Bronchial epithelial cell (primary cell): Measurements from ENCODE around the gene C2CD4C. TPM values are rescaled to one million over a fixed set of nuclear protein-coding genes. Genes with fewer than 3 reads are reported as not detected.
"Not testable (repeated sequence)": the region's sequence is repeated elsewhere in the genome, so short reads cannot be mapped to it uniquely, and the experiment has no call there.

Source experiments
- DNase-seq: peaks from one replicate; pipeline ENCODE4 v3.0.0-alpha.2; 2010; ENCODE audit warnings: low read depth
- FAIRE-seq: peaks from 2 replicates; lab custom pipeline; 2011; peaks lifted over from hg19 to GRCh38; lab: Jason Lieb, UNC
- H3K27me3 ChIP-seq: 2 replicates; pipeline ENCODE4 v1.5.1; 2011; ENCODE audit warnings: low read length; ENCODE audit not compliant: control insufficient read depth, insufficient read depth
- H3K36me3 ChIP-seq: 2 replicates; pipeline ENCODE4 v1.5.1; 2011; ENCODE audit warnings: low read length; ENCODE audit not compliant: control insufficient read depth, insufficient read depth
- H3K4me3 ChIP-seq: 2 replicates; pipeline ENCODE4 v1.5.1; 2011; ENCODE audit warnings: mild to moderate bottlenecking, low read depth, low read length, control low read depth
- CTCF ChIP-seq: IDR thresholded peaks from 2 replicates; pipeline ENCODE4 v1.5.1; 2011; ENCODE audit warnings: mild to moderate bottlenecking, moderate library complexity, low read length, control low read depth, inconsistent platforms; ENCODE audit not compliant: insufficient read depth, severe bottlenecking
- total RNA-seq: library from RNA; depleted of rRNA; stranded (reverse); fragments of >200 nt; gene quantifications from 2 replicates; pipeline ENCODE4 v1.2.1, GENCODE V29; 2014

The C2CD4C gene
- total RNA-seq, 1 donor from 2014 or later: 0.26 TPM

- no peak for FAIRE-seq
- TF ChIP-seq CTCF: no peak
- H3K36me3 ChIP-seq: no peaks in the 10 kb centered on the region
- H3K4me3 ChIP-seq: no peak overlapping the region
- H3K27me3 ChIP-seq: no peaks in the 10 kb centered on the region
- DNase-seq: no peak
Measured at GRCh38 chr19:398719-399118, 10.2 kb downstream of the C2CD4C start.

- Histone ChIP-seq H3K36me3 (no peaks in the 10 kb centered on the region), H3K4me3 (no peak overlapping the region), H3K27me3 (no peaks in the 10 kb centered on the region)
- FAIRE-seq: peak; percentile 88
- DNase-seq: no peak
- TF ChIP-seq CTCF: no peak
Measured at GRCh38 chr19:397941-398706, 10.8 kb downstream of the C2CD4C start.

GRCh38 chr19:397321-397720, 11.6 kb downstream of the C2CD4C start:
- no peak for TF ChIP-seq CTCF
- H3K27me3 ChIP-seq: no peaks in the 10 kb centered on the region
- no peaks in the 10 kb centered on the region for H3K36me3 ChIP-seq
- FAIRE-seq: no peak
- H3K4me3 ChIP-seq: no peak overlapping the region
- no peak for DNase-seq

GRCh38 chr19:395467-395866, 13.5 kb downstream of the C2CD4C start:
- no peak for TF ChIP-seq CTCF
- Histone ChIP-seq H3K4me3 (no peak overlapping the region), H3K36me3 (no peaks in the 10 kb centered on the region), H3K27me3 (no peaks in the 10 kb centered on the region)
- DNase-seq (no peak), FAIRE-seq (no peak)

- not testable (repeated sequence) for H3K27me3 ChIP-seq, FAIRE-seq, DNase-seq, H3K4me3 ChIP-seq, H3K36me3 ChIP-seq
Measured at GRCh38 chr19:394857-395256, 14.1 kb downstream of the C2CD4C start.

GRCh38 chr19:393560-393959, 15.4 kb downstream of the C2CD4C start:
- H3K4me3 ChIP-seq, DNase-seq, FAIRE-seq, H3K36me3 ChIP-seq, H3K27me3 ChIP-seq: not testable (repeated sequence)

GRCh38 chr19:392375-392970, 16.5 kb downstream of the C2CD4C start:
- DNase-seq (no peak), FAIRE-seq (no peak)
- Histone ChIP-seq H3K27me3 (no peaks in the 10 kb centered on the region), H3K4me3 (no peak overlapping the region), H3K36me3 (no peaks in the 10 kb centered on the region)
- TF ChIP-seq CTCF: no peak
